ENCODE results near the gene ZCCHC14.

DNA sequence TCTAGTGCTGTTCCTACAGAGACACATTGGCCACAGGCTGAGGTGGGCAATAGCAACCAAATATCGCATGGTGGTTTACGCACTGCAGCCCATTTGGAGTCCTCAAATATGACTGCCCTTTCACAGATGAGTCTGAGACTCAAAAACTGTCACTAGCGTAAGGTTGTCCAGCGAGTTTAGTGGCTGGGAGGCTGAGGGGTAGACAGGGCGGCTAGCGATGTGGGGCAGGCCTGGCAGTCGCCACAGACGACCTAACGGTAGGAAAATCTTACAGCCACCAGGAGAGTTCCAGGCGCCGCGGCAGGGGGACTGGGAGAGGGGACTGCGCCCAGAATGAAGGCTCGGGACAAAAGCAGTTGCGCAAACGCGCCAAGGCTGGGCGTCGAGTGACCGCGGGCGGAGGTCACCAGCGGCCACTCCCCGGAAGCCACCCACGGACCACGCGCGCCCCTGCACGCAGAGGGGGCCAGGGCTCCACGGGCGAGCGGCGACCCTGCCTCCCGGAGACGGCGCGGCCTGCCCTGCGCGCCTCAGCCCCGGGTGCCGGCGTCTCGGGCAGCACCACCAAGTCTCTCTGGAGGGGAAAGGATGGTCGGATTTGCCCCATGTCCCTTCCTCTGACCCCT is 101.4 kb downstream of the ZCCHC14 start:
- TF ChIP-seq, protein P1, sequence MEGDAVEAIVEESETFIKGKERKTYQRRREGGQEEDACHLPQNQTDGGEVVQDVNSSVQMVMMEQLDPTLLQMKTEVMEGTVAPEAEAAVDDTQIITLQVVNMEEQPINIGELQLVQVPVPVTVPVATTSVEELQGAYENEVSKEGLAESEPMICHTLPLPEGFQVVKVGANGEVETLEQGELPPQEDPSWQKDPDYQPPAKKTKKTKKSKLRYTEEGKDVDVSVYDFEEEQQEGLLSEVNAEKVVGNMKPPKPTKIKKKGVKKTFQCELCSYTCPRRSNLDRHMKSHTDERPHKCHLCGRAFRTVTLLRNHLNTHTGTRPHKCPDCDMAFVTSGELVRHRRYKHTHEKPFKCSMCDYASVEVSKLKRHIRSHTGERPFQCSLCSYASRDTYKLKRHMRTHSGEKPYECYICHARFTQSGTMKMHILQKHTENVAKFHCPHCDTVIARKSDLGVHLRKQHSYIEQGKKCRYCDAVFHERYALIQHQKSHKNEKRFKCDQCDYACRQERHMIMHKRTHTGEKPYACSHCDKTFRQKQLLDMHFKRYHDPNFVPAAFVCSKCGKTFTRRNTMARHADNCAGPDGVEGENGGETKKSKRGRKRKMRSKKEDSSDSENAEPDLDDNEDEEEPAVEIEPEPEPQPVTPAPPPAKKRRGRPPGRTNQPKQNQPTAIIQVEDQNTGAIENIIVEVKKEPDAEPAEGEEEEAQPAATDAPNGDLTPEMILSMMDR (IDR thresholded peaks at IDR 0.05): no peak
- TF ChIP-seq POLR2A (IDR thresholded peaks at IDR 0.05): no peak
